SK-N-SH (cell line): ENCODE measurements around the gene LSM14B. TPM values are rescaled to one million over a fixed set of nuclear protein-coding genes. Genes with fewer than 3 reads are reported as not detected.

Source experiments
- CTCF ChIA-PET: fragments of 300-600, 350-600 bp; formaldehyde crosslinking; extraction: SDS; loops from one replicate; lab custom pipeline; 2021; lab: Yijun Ruan, JAX
- POLR2A ChIA-PET: fragments of 350-600 bp; sonication (Branson Sonifier 250); formaldehyde crosslinking; extraction: SDS; loops from one replicate; lab custom pipeline; 2020; ENCODE audit warnings: antibody characterized with exemption, inconsistent platforms; lab: Yijun Ruan, JAX
- DNase-seq: peaks from one replicate; pipeline ENCODE4 v3.0.0; 2012
- H2AFZ ChIP-seq: fragments of 200-600 bp; sonication (generic); 2 replicates; pipeline ENCODE4 v1.8.1; 2016; ENCODE audit warnings: antibody characterized with exemption, mild to moderate bottlenecking, low read depth
- H3F3A ChIP-seq: fragments of 200-600 bp; sonication (generic); replicated peaks from 2 replicates; pipeline ENCODE3; 2016; ENCODE audit warnings: antibody characterized with exemption, mild to moderate bottlenecking; ENCODE audit not compliant: insufficient read depth
- H3K27ac ChIP-seq, 2 experiments: fragments of 200-500 bp in 1 of 2; fragments of 200-600 bp in 1 of 2; sonication (Bioruptor generic) in 1 of 2; sonication (generic), shearing (Covaris generic) in 1 of 2; 2 replicates each; pipeline versions ENCODE4 v1.5.1 to v1.6.1; 2014 to 2016; ENCODE audit warnings: low read depth in 2 of 2, inconsistent platforms in 1 of 2, low read length in 1 of 2, mild to moderate bottlenecking in 1 of 2, mixed read lengths in 1 of 2
- H3K27me3 ChIP-seq: fragments of 200-600 bp; sonication (generic), shearing (Covaris generic); 2 replicates; pipeline ENCODE4 v1.6.1; 2016; ENCODE audit warnings: mixed run types; ENCODE audit not compliant: insufficient read depth
- H3K36me3 ChIP-seq, 2 experiments: fragments of 200-500 bp in 1 of 2; fragments of 200-600 bp in 1 of 2; sonication (Bioruptor generic) in 1 of 2; sonication (generic) in 1 of 2; replicated peaks in 1 of 2; 2 replicates each; pipeline versions ENCODE3 to v1.5.1; 2014 to 2016; ENCODE audit warnings: low read length in 1 of 2, mild to moderate bottlenecking in 1 of 2; ENCODE audit not compliant: insufficient read depth in 2 of 2, control insufficient read depth in 1 of 2
- H3K4me1 ChIP-seq, 2 experiments: fragments of 200-500 bp in 1 of 2; fragments of 200-600 bp in 1 of 2; sonication (Bioruptor generic) in 1 of 2; sonication (generic), shearing (Covaris generic) in 1 of 2; 2 replicates each; pipeline versions ENCODE4 v1.5.1 to v1.6.1; 2014 to 2016; ENCODE audit warnings: low read depth in 1 of 2, low read length in 1 of 2, mixed run types in 1 of 2; ENCODE audit not compliant: insufficient read depth in 2 of 2, control insufficient read depth in 1 of 2
- H3K4me2 ChIP-seq: fragments of 200-600 bp; sonication (generic), shearing (Covaris generic); 2 replicates; pipeline ENCODE4 v1.6.1; 2017; ENCODE audit warnings: mixed run types
- H3K4me3 ChIP-seq, 2 experiments: fragments of 200-500 bp in 1 of 2; fragments of 200-600 bp in 1 of 2; sonication (Bioruptor generic) in 1 of 2; sonication (generic), shearing (Covaris generic) in 1 of 2; 2 replicates each; pipeline versions ENCODE4 v1.5.1 to v1.8.1; 2014 to 2016; ENCODE audit warnings: low read depth in 2 of 2, inconsistent platforms in 1 of 2, low read length in 1 of 2, mild to moderate bottlenecking in 1 of 2, mixed read lengths in 1 of 2, moderate library complexity in 1 of 2
- H3K79me2 ChIP-seq: fragments of 200-600 bp; sonication (generic); 2 replicates; pipeline ENCODE4 v1.8.1; 2017; ENCODE audit warnings: mild to moderate bottlenecking; ENCODE audit not compliant: insufficient read depth
- H3K9ac ChIP-seq: fragments of 200-600 bp; sonication (generic); 2 replicates; pipeline ENCODE4 v1.6.1; 2017; ENCODE audit warnings: mixed run types
- H3K9me2 ChIP-seq: fragments of 200-600 bp; sonication (generic); 2 replicates; pipeline ENCODE4 v1.6.1; 2017; ENCODE audit warnings: mixed run types
- H3K9me3 ChIP-seq: fragments of 200-600 bp; sonication (generic); 2 replicates; pipeline ENCODE4 v1.6.1; 2017; ENCODE audit warnings: mixed run types, mild to moderate bottlenecking, moderate library complexity
- H4K20me1 ChIP-seq: fragments of 200-600 bp; sonication (generic); 2 replicates; pipeline ENCODE4 v1.6.1; 2017; ENCODE audit warnings: mild to moderate bottlenecking, mixed run types; ENCODE audit not compliant: insufficient read depth
- CHD2 ChIP-seq: fragments of 150-350 bp; IDR thresholded peaks from 2 replicates; pipeline ENCODE4 v1.6.1; 2018; ENCODE audit warnings: low read length; ENCODE audit not compliant: partially characterized antibody
- EP300 ChIP-seq, 2 experiments: IDR thresholded peaks; 2 replicates each; pipeline versions ENCODE4 v1.4.0 to v1.6.1; 2012; ENCODE audit warnings: borderline replicate concordance in 1 of 2, low read depth in 1 of 2, low read length in 1 of 2
- GABPA ChIP-seq: IDR thresholded peaks from 2 replicates; pipeline ENCODE4 v1.4.0; 2012; ENCODE audit warnings: low read depth, mild to moderate bottlenecking
- NRF1 ChIP-seq: IDR thresholded peaks from 2 replicates; pipeline ENCODE4 v1.6.1; 2012; ENCODE audit warnings: low read depth, mild to moderate bottlenecking, low read length
- PBX3 ChIP-seq: IDR thresholded peaks from 2 replicates; pipeline ENCODE4; 2012
- POLR2AphosphoS5 ChIP-seq: IDR thresholded peaks from 2 replicates; pipeline ENCODE4 v1.6.1; 2012; ENCODE audit warnings: low read depth, low read length
- RAD21 ChIP-seq: IDR thresholded peaks from 2 replicates; pipeline ENCODE4 v1.6.1; 2012; ENCODE audit warnings: mild to moderate bottlenecking, low read length
- SIN3A ChIP-seq: IDR thresholded peaks from 2 replicates; pipeline ENCODE4 v1.6.1; 2012; ENCODE audit warnings: low read depth, mild to moderate bottlenecking, low read length, moderate library complexity, borderline replicate concordance
- TAF1 ChIP-seq: IDR thresholded peaks from 2 replicates; pipeline ENCODE4 v1.6.1; 2012; ENCODE audit warnings: low read depth, mild to moderate bottlenecking, low read length, moderate library complexity, borderline replicate concordance
- YY1 ChIP-seq: IDR thresholded peaks from 2 replicates; pipeline ENCODE4 v1.4.0; 2012; ENCODE audit warnings: low read depth, mild to moderate bottlenecking
- WGBS: methylation state at CpG from one replicate; pipeline ENCODE4 v1.1.6; 2017; ENCODE audit warnings: low lambda C conversion rate; 5-methylcytosine and 5-hydroxymethylcytosine counted together
- polyA plus RNA-seq, 3 experiments: library from polyadenylated mRNA; depleted of rRNA; stranded (reverse); fragments of >200 nt; gene quantifications; 2 replicates each; pipeline ENCODE4 v1.2.3, GENCODE V29; 2012
- TF ChIP-seq, protein P1 (sequence below): IDR thresholded peaks from 2 replicates; pipeline ENCODE4 v1.6.1; 2012; ENCODE audit warnings: mild to moderate bottlenecking, low read depth, low read length, moderate library complexity
- TF ChIP-seq, protein P2 (sequence below): fragments of 150-350 bp; IDR thresholded peaks from 2 replicates; pipeline ENCODE4 v1.6.1; 2016; ENCODE audit warnings: mild to moderate bottlenecking, low read depth, low read length
- TF ChIP-seq, protein P3 (sequence below): fragments of 200-600 bp; sonication (generic); IDR thresholded peaks from 2 replicates; pipeline ENCODE4 v1.6.1; 2017; ENCODE audit warnings: antibody characterized with exemption, mild to moderate bottlenecking, moderate library complexity

The LSM14B gene
- polyA plus RNA-seq, 1 of the 3 experiments (the other 2 are of a cell fraction), result 64.6 TPM

- WGBS, result 95% methylated on average over 9 of the region's 25 CpGs
- H3K9ac ChIP-seq, result no peak overlapping the region
- peaks cover 0 to 5% of the 10 kb centered on the region in 2 experiments; a peak in 1 of 4 replicates for H3K4me1 ChIP-seq
- no peaks in the 10 kb centered on the region for H3F3A ChIP-seq
- CTCF ChIA-PET, result interaction anchor here (0.6 to 2.2 kb wide), 8 partner anchors 10 to 153 kb away, joined by 3 to 23 read pairs (median 6); no protein-coding TSS in a partner anchor
- H3K27ac ChIP-seq, result no peak overlapping the region; a peak in 1 of 4 replicates
- H3K4me3 ChIP-seq, result no peak overlapping the region
- peaks cover 54% of the 10 kb centered on the region for H4K20me1 ChIP-seq
- no peaks in the 10 kb centered on the region for H3K27me3 ChIP-seq
- H3K9me3 ChIP-seq, result no peaks in the 10 kb centered on the region
- no peak overlapping the region for H3K4me2 ChIP-seq
- no peaks in the 10 kb centered on the region for H3K9me2 ChIP-seq
- no peak for DNase-seq
- TF ChIP-seq TAF1, result no peak
- TF ChIP-seq NRF1, result no peak
- TF ChIP-seq SIN3A, result no peak
- no peak for TF ChIP-seq POLR2AphosphoS5
- TF ChIP-seq, protein P1, sequence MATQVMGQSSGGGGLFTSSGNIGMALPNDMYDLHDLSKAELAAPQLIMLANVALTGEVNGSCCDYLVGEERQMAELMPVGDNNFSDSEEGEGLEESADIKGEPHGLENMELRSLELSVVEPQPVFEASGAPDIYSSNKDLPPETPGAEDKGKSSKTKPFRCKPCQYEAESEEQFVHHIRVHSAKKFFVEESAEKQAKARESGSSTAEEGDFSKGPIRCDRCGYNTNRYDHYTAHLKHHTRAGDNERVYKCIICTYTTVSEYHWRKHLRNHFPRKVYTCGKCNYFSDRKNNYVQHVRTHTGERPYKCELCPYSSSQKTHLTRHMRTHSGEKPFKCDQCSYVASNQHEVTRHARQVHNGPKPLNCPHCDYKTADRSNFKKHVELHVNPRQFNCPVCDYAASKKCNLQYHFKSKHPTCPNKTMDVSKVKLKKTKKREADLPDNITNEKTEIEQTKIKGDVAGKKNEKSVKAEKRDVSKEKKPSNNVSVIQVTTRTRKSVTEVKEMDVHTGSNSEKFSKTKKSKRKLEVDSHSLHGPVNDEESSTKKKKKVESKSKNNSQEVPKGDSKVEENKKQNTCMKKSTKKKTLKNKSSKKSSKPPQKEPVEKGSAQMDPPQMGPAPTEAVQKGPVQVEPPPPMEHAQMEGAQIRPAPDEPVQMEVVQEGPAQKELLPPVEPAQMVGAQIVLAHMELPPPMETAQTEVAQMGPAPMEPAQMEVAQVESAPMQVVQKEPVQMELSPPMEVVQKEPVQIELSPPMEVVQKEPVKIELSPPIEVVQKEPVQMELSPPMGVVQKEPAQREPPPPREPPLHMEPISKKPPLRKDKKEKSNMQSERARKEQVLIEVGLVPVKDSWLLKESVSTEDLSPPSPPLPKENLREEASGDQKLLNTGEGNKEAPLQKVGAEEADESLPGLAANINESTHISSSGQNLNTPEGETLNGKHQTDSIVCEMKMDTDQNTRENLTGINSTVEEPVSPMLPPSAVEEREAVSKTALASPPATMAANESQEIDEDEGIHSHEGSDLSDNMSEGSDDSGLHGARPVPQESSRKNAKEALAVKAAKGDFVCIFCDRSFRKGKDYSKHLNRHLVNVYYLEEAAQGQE, result no peak
- no peak for TF ChIP-seq RAD21
- TF ChIP-seq PBX3, result no peak
- no peak for TF ChIP-seq YY1
- no peak for TF ChIP-seq GABPA
- H3K36me3 ChIP-seq, result peaks cover 12 to 20% of the 10 kb centered on the region in 2 experiments
- POLR2A ChIA-PET, result no interaction called here
- H3K79me2 ChIP-seq, result peaks cover 69% of the 10 kb centered on the region
- H2AFZ ChIP-seq, result no peak overlapping the region
Measured at GRCh38 chr20:62157387-62158087, 35.3 kb downstream of the LSM14B start.

GRCh38 chr20:62158088-62158400 is 35.8 kb downstream of the LSM14B start:
- no peak overlapping the region for H3K4me3 ChIP-seq
- no peak overlapping the region for H2AFZ ChIP-seq
- 94% methylated on average over 10 of the region's 12 CpGs for WGBS
- H3K9me2 ChIP-seq, result no peaks in the 10 kb centered on the region
- no peak overlapping the region for H3K4me2 ChIP-seq
- ChIA-PET CTCF (interaction anchor here (0.6 to 2.0 kb wide), 2 partner anchors 10 to 12 kb away, joined by 4 to 23 read pairs; no protein-coding TSS in a partner anchor), POLR2A (no interaction called here)
- no peaks in the 10 kb centered on the region for H3K27me3 ChIP-seq
- no peak for DNase-seq
- H3K9ac ChIP-seq, result no peak overlapping the region
- no peaks in the 10 kb centered on the region for H3K9me3 ChIP-seq
- TF ChIP-seq, protein P2, sequence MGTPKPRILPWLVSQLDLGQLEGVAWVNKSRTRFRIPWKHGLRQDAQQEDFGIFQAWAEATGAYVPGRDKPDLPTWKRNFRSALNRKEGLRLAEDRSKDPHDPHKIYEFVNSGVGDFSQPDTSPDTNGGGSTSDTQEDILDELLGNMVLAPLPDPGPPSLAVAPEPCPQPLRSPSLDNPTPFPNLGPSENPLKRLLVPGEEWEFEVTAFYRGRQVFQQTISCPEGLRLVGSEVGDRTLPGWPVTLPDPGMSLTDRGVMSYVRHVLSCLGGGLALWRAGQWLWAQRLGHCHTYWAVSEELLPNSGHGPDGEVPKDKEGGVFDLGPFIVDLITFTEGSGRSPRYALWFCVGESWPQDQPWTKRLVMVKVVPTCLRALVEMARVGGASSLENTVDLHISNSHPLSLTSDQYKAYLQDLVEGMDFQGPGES, result no peak
- no peak for TF ChIP-seq CHD2
- no peak for TF ChIP-seq NRF1
- no peak for TF ChIP-seq EP300 (IDR thresholded peaks at IDR 0.05; ENCODE audit: borderline replicate concordance in 1 of 2, low read depth in 1 of 2, low read length in 1 of 2)
- TF ChIP-seq, protein P1, result no peak
- TF ChIP-seq, protein P3, sequence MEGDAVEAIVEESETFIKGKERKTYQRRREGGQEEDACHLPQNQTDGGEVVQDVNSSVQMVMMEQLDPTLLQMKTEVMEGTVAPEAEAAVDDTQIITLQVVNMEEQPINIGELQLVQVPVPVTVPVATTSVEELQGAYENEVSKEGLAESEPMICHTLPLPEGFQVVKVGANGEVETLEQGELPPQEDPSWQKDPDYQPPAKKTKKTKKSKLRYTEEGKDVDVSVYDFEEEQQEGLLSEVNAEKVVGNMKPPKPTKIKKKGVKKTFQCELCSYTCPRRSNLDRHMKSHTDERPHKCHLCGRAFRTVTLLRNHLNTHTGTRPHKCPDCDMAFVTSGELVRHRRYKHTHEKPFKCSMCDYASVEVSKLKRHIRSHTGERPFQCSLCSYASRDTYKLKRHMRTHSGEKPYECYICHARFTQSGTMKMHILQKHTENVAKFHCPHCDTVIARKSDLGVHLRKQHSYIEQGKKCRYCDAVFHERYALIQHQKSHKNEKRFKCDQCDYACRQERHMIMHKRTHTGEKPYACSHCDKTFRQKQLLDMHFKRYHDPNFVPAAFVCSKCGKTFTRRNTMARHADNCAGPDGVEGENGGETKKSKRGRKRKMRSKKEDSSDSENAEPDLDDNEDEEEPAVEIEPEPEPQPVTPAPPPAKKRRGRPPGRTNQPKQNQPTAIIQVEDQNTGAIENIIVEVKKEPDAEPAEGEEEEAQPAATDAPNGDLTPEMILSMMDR, result no peak
- peaks cover 63% of the 10 kb centered on the region for H3K79me2 ChIP-seq
- peaks cover 0 to 5% of the 10 kb centered on the region in 2 experiments; a peak in 1 of 4 replicates for H3K4me1 ChIP-seq
- H3K36me3 ChIP-seq, result peaks cover 7 to 25% of the 10 kb centered on the region in 2 experiments
- peaks cover 51% of the 10 kb centered on the region for H4K20me1 ChIP-seq
- no peaks in the 10 kb centered on the region for H3F3A ChIP-seq
- no peak overlapping the region for H3K27ac ChIP-seq
